ENCODE results near the gene TMOD4. TPM values are rescaled to one million over a fixed set of nuclear protein-coding genes. Genes with fewer than 3 reads are reported as not detected.

The TMOD4 gene
- total RNA-seq, 4 donors from 2014 or later, result not detected

- no peak overlapping the region for H3K4me3 ChIP-seq (replicated peaks in 1 of 3)
- no peak overlapping the region for H3K27ac ChIP-seq
- H3K36me3 ChIP-seq, result no peaks in the 10 kb centered on the region
- H3K9me3 ChIP-seq, result no peaks in the 10 kb centered on the region
- WGBS, 2 donors, result 88 to 90% methylated on average over 2 to 3 of the region's 3 CpGs
- intact Hi-C loops (cut with DNase I), result no loop called here
- H3K4me1 ChIP-seq, result peaks cover 7 to 10% of the 10 kb centered on the region in 2 donors
- DNase-seq, result no peak
- no peaks in the 10 kb centered on the region for H3K27me3 ChIP-seq
- TF ChIP-seq, protein P1, sequence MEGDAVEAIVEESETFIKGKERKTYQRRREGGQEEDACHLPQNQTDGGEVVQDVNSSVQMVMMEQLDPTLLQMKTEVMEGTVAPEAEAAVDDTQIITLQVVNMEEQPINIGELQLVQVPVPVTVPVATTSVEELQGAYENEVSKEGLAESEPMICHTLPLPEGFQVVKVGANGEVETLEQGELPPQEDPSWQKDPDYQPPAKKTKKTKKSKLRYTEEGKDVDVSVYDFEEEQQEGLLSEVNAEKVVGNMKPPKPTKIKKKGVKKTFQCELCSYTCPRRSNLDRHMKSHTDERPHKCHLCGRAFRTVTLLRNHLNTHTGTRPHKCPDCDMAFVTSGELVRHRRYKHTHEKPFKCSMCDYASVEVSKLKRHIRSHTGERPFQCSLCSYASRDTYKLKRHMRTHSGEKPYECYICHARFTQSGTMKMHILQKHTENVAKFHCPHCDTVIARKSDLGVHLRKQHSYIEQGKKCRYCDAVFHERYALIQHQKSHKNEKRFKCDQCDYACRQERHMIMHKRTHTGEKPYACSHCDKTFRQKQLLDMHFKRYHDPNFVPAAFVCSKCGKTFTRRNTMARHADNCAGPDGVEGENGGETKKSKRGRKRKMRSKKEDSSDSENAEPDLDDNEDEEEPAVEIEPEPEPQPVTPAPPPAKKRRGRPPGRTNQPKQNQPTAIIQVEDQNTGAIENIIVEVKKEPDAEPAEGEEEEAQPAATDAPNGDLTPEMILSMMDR (IDR thresholded peaks at IDR 0.05), result no peak
- TF ChIP-seq POLR2A (IDR thresholded peaks at IDR 0.05), result no peak
Observed at GRCh38 chr1:151134396-151134795, 41.4 kb downstream of the TMOD4 start.

- Histone ChIP-seq H3K4me1 (peaks cover 7 to 10% of the 10 kb centered on the region in 2 donors), H3K4me3 (replicated peaks in 1 of 3) (peak overlapping the region in 1 of 3 donors; percentile 27), H3K27me3 (no peaks in the 10 kb centered on the region), H3K27ac (no peak overlapping the region), H3K36me3 (no peaks in the 10 kb centered on the region), H3K9me3 (no peaks in the 10 kb centered on the region)
- no peak for DNase-seq
- intact Hi-C loops (cut with DNase I), result no loop called here
- WGBS, 2 donors, result 60 to 81% methylated on average over 22 to 31 of the region's 65 CpGs
- TF ChIP-seq, protein P1 (IDR thresholded peaks at IDR 0.05), result no peak
- no peak for TF ChIP-seq POLR2A (IDR thresholded peaks at IDR 0.05)
Observed at GRCh38 chr1:151133018-151133806, 42.6 kb downstream of the TMOD4 start.

DNA sequence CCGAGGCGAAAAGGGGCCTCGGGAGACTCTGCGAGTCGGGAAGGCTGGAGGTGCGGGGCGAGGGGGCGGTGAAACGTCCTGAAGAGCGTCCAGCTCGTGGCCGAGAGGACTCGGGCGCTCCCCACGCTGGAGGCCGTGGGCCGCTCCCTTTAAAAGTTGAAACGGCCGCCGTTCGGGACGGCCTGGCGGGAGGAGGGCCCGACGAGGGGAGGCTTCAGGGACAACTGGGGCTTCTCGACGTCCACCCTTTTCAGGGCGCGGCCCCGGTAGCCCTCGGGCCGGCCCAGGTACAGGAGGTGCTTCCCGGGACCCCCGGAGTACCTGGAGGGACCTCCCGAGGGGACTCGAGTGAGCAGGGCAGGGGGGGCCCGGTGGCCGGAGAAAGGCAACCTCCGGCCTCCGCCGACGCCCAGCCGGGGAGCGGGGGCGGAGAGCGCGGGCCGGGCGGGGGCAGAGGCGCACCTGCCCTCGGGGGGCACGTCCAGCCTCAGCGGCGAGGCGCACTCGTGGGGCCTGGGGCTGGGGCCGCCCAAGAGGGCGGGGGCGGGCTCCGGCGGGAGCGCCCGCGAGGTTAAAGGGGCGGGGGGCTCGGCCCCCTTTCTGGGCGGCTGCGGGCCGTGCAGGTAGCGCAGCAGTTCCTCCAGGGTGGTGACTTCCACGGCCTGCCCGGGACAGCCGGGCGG is 43.3 kb downstream of the TMOD4 start:
- Histone ChIP-seq H3K36me3 (no peaks in the 10 kb centered on the region), H3K27me3 (no peaks in the 10 kb centered on the region), H3K4me3 (replicated peaks in 1 of 3) (peak overlapping the region in 1 of 3 donors; percentile 27), H3K27ac (no peak overlapping the region), H3K4me1 (peaks cover 7 to 10% of the 10 kb centered on the region in 2 donors), H3K9me3 (no peaks in the 10 kb centered on the region)
- intact Hi-C loops (cut with DNase I), result no loop called here
- TF ChIP-seq POLR2A (IDR thresholded peaks at IDR 0.05), result no peak
- TF ChIP-seq, protein P1 (IDR thresholded peaks at IDR 0.05), result no peak
- 43 to 70% methylated on average over 22 to 26 of the region's 74 CpGs for WGBS, 2 donors
- peak in 1 of 2 donors; percentile 8 for DNase-seq

GRCh38 chr1:151131701-151132334 is 44.0 kb downstream of the TMOD4 start:
- no peaks in the 10 kb centered on the region for H3K27me3 ChIP-seq
- H3K36me3 ChIP-seq, result no peaks in the 10 kb centered on the region
- intact Hi-C loops (cut with DNase I), result no loop called here
- TF ChIP-seq, protein P1 (IDR thresholded peaks at IDR 0.05), result no peak
- no peak for TF ChIP-seq POLR2A (IDR thresholded peaks at IDR 0.05)
- DNase-seq, result peak; percentile 27 to 36
- peaks cover 7 to 10% of the 10 kb centered on the region in 2 donors for H3K4me1 ChIP-seq
- H3K9me3 ChIP-seq, result no peaks in the 10 kb centered on the region
- peak overlapping the region in 2 of 3 donors; percentile 6 to 27 for H3K4me3 ChIP-seq (replicated peaks in 1 of 3)
- 37 to 46% methylated on average over 19 to 34 of the region's 39 CpGs for WGBS, 2 donors
- peak overlapping the region in 1 of 3 donors; percentile 27 for H3K27ac ChIP-seq
